GM06990 (cell line): ENCODE measurements around the gene ATF6.
"Not testable (repeated sequence)": the region's sequence is repeated elsewhere in the genome, so short reads cannot be mapped to it uniquely, and the experiment has no call there.

Source experiments
- DNase-seq: peaks from one replicate; pipeline ENCODE4 v3.0.0-alpha.2; 2011; ENCODE audit not compliant: insufficient read length; ENCODE audit errors: extremely low read depth
- H3K27me3 ChIP-seq: replicated peaks from 2 replicates; pipeline ENCODE4 v1.6.0; 2011; ENCODE audit warnings: low read length; ENCODE audit not compliant: control insufficient read depth, insufficient read depth
- H3K36me3 ChIP-seq: 2 replicates; pipeline ENCODE4 v1.5.1; 2011; ENCODE audit warnings: low read length; ENCODE audit not compliant: control insufficient read depth, insufficient read depth
- H3K4me3 ChIP-seq: replicated peaks from 2 replicates; pipeline ENCODE4 v1.5.1; 2011; ENCODE audit warnings: low read depth, mild to moderate bottlenecking, control low read depth, low read length
- CTCF ChIP-seq: IDR thresholded peaks from 2 replicates; pipeline ENCODE4 v1.5.1; 2011; ENCODE audit warnings: low read length, control low read depth, mild to moderate bottlenecking, inconsistent platforms; ENCODE audit not compliant: insufficient read depth, poor library complexity, severe bottlenecking

Gene ATF6

GRCh38 chr1:161817176-161817730 lies 51.1 kb downstream of the ATF6 start:
- H3K27me3 ChIP-seq = no peaks in the 10 kb centered on the region
- DNase-seq = no peak
- no peak overlapping the region for H3K4me3 ChIP-seq
- peaks cover 4% of the 10 kb centered on the region for H3K36me3 ChIP-seq
- TF ChIP-seq CTCF = no peak

- Histone ChIP-seq H3K4me3 (no peak overlapping the region), H3K36me3 (peaks cover 4% of the 10 kb centered on the region; the same call in 1 of the 2 replicates), H3K27me3 (no peaks in the 10 kb centered on the region)
- no peak for DNase-seq
- no peak for TF ChIP-seq CTCF
Measured at GRCh38 chr1:161820914-161821313, 54.8 kb downstream of the ATF6 start.

DNA sequence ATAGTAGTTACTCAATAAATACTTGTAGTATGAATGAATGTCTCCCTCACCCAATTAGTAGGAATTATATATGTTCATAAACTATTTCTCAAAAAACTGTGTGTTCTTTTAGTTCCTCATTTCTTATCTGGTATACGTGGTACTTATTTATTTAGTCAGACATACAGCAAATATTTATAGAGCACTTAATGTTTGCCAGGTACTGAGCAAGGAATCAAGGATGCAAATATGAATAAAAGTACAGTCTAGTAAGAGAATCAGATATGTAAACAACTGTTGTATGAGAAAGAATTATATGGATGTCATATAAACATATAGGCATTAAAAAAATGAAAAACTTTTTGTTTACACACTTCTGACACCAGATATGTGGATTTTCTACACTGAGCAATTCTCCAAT lies 58.5 kb downstream of the ATF6 start:
- TF ChIP-seq CTCF = no peak
- H3K4me3 ChIP-seq = no peak overlapping the region
- H3K36me3 ChIP-seq = peaks cover 1% of the 10 kb centered on the region; the same call in 1 of the 2 replicates
- no peaks in the 10 kb centered on the region for H3K27me3 ChIP-seq
- DNase-seq = no peak

- Histone ChIP-seq H3K4me3 (no peak overlapping the region), H3K36me3 (peaks cover 1% of the 10 kb centered on the region; the same call in 1 of the 2 replicates)
- TF ChIP-seq CTCF = no peak
Measured at GRCh38 chr1:161825831-161826230, 59.7 kb downstream of the ATF6 start.

DNA sequence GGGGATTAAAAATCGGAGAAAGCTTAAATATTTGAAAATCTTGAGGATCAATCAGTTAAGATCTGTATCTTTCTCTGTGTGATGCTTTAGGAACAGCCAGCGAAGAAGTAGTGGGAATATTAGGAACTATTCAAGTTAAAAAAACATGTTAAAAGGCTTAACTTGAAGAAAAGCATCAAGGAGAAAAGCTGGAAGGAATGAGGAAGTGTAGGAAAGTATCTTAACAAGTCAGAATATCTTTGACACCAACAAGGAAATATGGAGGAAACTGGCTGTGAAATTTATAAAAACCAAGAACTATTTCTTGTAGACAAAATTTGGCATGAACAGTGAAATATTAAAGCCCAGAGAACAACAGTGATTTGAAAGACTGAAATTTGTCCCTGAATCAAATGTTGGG lies 60.4 kb downstream of the ATF6 start:
- Histone ChIP-seq H3K4me3 (no peak overlapping the region), H3K36me3 (peaks cover 1% of the 10 kb centered on the region; the same call in 1 of the 2 replicates), H3K27me3 (no peaks in the 10 kb centered on the region)
- TF ChIP-seq CTCF = no peak
- no peak for DNase-seq

More at GRCh38 chr1:161825831-161826230, 59.7 kb downstream of the ATF6 start:
- no peak for DNase-seq
- H3K27me3 ChIP-seq = no peaks in the 10 kb centered on the region

DNA sequence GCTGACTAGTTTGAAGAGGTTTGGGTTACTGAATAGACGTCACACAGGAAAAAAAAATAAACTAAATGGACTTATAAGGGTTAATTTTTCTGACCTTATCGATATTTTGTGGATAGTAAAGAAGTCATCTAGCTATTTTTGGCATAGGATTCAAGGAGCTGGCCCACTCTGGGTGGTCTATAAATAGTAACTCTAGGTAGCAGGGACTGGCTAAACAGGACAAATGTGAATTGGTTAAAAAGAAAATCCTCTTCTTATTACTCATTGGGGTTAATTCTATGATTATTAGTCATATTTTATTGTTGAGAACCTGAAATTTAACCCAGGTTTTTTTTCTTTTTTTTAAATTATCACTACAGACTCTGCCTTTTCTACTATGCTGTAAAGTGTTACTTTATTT lies 61.7 kb downstream of the ATF6 start:
- Histone ChIP-seq H3K27me3 (no peaks in the 10 kb centered on the region), H3K4me3 (no peak overlapping the region), H3K36me3 (peaks cover 1% of the 10 kb centered on the region; the same call in 1 of the 2 replicates)
- TF ChIP-seq CTCF = no peak
- no peak for DNase-seq

DNA sequence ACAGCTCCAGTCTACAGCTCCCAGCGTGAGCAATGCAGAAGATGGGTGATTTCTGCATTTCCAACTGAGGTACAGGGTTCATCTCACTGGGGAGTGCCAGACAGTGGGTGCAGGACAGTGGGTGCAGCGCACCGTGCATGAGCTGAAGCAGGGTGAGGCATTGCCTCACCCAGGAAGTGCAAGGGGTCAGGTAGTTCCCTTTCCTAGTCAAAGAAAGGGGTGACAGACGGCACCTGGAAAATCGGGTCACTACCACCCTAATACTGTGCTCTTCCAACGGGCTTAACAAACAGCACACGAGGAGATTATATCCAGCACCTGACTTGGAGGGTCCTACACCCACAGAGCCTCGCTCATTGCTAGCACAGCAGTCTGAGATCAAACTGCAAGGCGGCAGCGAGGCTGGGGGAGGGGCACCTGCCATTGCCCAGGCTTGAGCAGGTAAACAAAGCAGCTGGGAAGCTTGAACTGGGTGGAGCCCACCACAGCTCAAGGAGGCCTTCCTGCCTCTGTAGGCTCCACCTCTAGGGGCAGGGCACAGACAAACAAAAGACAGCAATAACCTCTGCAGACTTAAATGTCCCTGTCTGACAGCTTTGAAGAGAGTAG lies 66.3 kb downstream of the ATF6 start:
- DNase-seq, H3K36me3 ChIP-seq, H3K27me3 ChIP-seq, H3K4me3 ChIP-seq: not testable (repeated sequence)
